Gastrocnemius medialis (tissue), 4 donors: ENCODE measurements around the gene PROCA1.

ENCODE experiments used
- POLR2A ChIP-seq, 2 donors: fragments of 450-650 bp; IDR thresholded peaks; one replicate each; pipeline ENCODE4 v1.6.1; 2017; ENCODE audit warnings: antibody characterized with exemption in 2 of 2, mild to moderate bottlenecking in 2 of 2, moderate library complexity in 2 of 2
- TF ChIP-seq, protein P1 (sequence below), 5 experiments: fragments of 450-650 bp in 3 of 5; fragments of 200-600 bp in 2 of 5; sonication (generic) in 2 of 5; IDR thresholded peaks in 4 of 5; conservative IDR thresholded peaks in 1 of 5; 1 replicate in 4 of 5; 2 replicates in 1 of 5; pipeline ENCODE4 v1.5.1; 2016 to 2019; ENCODE audit warnings: antibody characterized with exemption in 5 of 5, mild to moderate bottlenecking in 3 of 5, moderate library complexity in 3 of 5

DNA sequence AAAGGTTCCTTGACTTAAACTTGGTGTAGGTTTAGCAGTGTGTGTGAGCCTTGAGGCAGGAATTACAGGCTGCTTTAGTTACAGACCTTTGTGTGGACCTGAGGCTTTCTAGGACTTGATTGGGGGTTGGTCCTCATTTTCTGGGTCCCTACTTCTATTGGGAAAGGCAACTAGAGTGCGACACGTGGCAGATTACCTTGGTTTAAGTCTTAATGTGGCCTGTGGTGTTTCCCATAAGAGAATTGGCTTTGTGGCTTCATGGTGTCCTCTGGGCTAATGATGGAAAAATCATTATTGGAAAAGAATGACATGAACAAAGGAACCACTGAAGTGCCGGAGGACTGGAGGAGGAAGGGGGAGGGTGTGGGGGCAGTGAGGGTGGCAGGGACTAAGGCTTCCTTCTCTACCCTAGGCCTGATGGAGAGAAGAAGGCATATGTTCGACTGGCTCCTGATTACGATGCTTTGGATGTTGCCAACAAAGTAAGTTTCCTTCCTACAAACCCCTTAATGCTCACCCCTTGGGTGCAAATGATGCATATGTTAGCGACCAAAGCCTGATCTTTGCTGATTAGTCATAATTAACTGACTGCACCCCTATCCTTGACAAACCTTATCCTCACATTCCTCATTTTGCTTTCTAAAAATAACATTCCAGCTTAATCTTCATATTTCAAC is 11.6 kb upstream of the PROCA1 start:
- TF ChIP-seq, protein P1, sequence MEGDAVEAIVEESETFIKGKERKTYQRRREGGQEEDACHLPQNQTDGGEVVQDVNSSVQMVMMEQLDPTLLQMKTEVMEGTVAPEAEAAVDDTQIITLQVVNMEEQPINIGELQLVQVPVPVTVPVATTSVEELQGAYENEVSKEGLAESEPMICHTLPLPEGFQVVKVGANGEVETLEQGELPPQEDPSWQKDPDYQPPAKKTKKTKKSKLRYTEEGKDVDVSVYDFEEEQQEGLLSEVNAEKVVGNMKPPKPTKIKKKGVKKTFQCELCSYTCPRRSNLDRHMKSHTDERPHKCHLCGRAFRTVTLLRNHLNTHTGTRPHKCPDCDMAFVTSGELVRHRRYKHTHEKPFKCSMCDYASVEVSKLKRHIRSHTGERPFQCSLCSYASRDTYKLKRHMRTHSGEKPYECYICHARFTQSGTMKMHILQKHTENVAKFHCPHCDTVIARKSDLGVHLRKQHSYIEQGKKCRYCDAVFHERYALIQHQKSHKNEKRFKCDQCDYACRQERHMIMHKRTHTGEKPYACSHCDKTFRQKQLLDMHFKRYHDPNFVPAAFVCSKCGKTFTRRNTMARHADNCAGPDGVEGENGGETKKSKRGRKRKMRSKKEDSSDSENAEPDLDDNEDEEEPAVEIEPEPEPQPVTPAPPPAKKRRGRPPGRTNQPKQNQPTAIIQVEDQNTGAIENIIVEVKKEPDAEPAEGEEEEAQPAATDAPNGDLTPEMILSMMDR (IDR thresholded peaks at IDR 0.05 in 4 of 5, conservative IDR thresholded peaks at IDR 0.05 in 1 of 5): no peak
- TF ChIP-seq POLR2A (IDR thresholded peaks at IDR 0.05): no peak
